RWPE2 (cell line): Measurements from ENCODE around the gene NAA25.

Source experiments
- ATAC-seq: fragments of 200-7000 bp; cut with Tn5 transposase; 3 replicates; pipeline ENCODE4 v1.9.1; 2021; ENCODE audit warnings: low read depth
- DNase-seq: peaks from one replicate; pipeline ENCODE4 v3.0.0-alpha.2; 2020; ENCODE audit warnings: low spot score
- H3K27ac ChIP-seq: fragments of 450-650 bp; 2 replicates; pipeline ENCODE4 v1.5.1; 2017; ENCODE audit warnings: mild to moderate bottlenecking; ENCODE audit not compliant: poor library complexity, severe bottlenecking
- H3K27me3 ChIP-seq: fragments of 250-450 bp; sonication (Bioruptor Pico); 2 replicates; pipeline ENCODE4 v1.5.1; 2021; ENCODE audit warnings: mild to moderate bottlenecking, moderate library complexity; ENCODE audit not compliant: insufficient read depth, poor library complexity, severe bottlenecking
- H3K36me3 ChIP-seq: fragments of 250-450 bp; sonication (Bioruptor Pico); 2 replicates; pipeline ENCODE4 v1.5.1; 2020; ENCODE audit warnings: low read depth, mild to moderate bottlenecking, moderate library complexity
- H3K4me1 ChIP-seq: fragments of 250-450 bp; sonication (Bioruptor Pico); 2 replicates; pipeline ENCODE4 v1.5.1; 2021; ENCODE audit warnings: mild to moderate bottlenecking, moderate library complexity; ENCODE audit not compliant: insufficient read depth, poor library complexity, severe bottlenecking
- H3K4me3 ChIP-seq: fragments of 250-450 bp; sonication (Bioruptor Pico); 2 replicates; pipeline ENCODE4 v1.5.1; 2021; ENCODE audit warnings: mild to moderate bottlenecking, moderate library complexity; ENCODE audit not compliant: severe bottlenecking
- H3K9me3 ChIP-seq: fragments of 250-450 bp; sonication (Bioruptor Pico); 2 replicates; pipeline ENCODE4 v1.5.1; 2021; ENCODE audit warnings: mild to moderate bottlenecking, moderate library complexity; ENCODE audit not compliant: severe bottlenecking
- TF ChIP-seq, protein P1 (sequence below): fragments of 450-650 bp; IDR thresholded peaks from one replicate; pipeline ENCODE4 v1.5.1; 2017; ENCODE audit warnings: mild to moderate bottlenecking, moderate library complexity; ENCODE audit not compliant: poor library complexity, severe bottlenecking

The NAA25 gene

GRCh38 chr12:111992464-111992863, 116.1 kb downstream of the NAA25 start:
- H3K9me3 ChIP-seq: no peaks in the 10 kb centered on the region
- H3K27me3 ChIP-seq: no peaks in the 10 kb centered on the region
- no peak overlapping the region for H3K4me3 ChIP-seq
- no peak for DNase-seq
- no peak for ATAC-seq
- no peaks in the 10 kb centered on the region for H3K4me1 ChIP-seq
- H3K27ac ChIP-seq: no peak overlapping the region
- TF ChIP-seq, protein P1, sequence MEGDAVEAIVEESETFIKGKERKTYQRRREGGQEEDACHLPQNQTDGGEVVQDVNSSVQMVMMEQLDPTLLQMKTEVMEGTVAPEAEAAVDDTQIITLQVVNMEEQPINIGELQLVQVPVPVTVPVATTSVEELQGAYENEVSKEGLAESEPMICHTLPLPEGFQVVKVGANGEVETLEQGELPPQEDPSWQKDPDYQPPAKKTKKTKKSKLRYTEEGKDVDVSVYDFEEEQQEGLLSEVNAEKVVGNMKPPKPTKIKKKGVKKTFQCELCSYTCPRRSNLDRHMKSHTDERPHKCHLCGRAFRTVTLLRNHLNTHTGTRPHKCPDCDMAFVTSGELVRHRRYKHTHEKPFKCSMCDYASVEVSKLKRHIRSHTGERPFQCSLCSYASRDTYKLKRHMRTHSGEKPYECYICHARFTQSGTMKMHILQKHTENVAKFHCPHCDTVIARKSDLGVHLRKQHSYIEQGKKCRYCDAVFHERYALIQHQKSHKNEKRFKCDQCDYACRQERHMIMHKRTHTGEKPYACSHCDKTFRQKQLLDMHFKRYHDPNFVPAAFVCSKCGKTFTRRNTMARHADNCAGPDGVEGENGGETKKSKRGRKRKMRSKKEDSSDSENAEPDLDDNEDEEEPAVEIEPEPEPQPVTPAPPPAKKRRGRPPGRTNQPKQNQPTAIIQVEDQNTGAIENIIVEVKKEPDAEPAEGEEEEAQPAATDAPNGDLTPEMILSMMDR: no peak
- no peaks in the 10 kb centered on the region for H3K36me3 ChIP-seq

DNA sequence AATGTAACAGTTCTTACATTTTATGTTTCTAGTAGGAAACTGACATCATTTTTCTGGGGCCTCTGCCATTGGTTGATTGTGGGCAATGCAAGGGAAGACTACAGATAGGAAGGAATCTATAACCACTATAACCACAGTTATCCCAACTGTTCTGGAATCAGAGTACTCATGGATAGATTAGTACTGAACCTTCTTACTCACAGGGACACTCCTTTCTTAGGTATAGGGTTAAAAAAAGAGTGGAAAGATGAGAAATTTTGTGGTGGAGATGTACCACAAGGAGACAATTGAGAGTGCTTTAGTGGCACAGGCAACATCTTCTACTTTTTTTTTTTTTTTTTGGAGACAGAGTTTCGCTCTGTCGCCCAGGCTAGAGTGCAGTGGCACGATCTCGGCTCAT, 116.6 kb downstream of the NAA25 start:
- no peaks in the 10 kb centered on the region for H3K36me3 ChIP-seq
- H3K4me1 ChIP-seq: no peaks in the 10 kb centered on the region
- no peak for DNase-seq
- no peaks in the 10 kb centered on the region for H3K27me3 ChIP-seq
- H3K9me3 ChIP-seq: no peaks in the 10 kb centered on the region
- ATAC-seq: no peak; the same call in 2 of the 3 replicates
- no peak overlapping the region for H3K27ac ChIP-seq
- no peak overlapping the region for H3K4me3 ChIP-seq
- TF ChIP-seq, protein P1: no peak

DNA sequence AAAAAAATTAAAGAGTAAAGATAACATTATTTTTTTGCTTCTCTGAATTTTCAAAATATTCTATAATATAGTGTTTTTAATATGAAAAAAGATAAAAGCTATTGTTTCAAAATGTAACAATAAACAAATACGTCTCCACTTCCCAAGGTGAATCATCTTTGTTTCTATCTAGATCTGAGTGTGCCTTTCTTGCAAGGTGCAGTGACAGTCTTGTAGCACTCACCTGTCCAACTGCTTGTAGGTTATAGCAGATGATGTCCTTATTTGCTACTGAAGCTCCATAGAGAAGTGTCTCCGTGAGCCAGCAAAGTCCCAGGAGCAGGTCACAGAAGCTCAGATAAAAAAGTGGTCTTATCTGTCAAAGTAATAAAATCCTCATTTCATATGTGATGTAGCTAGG, 117.0 kb downstream of the NAA25 start:
- TF ChIP-seq, protein P1: no peak
- DNase-seq: no peak
- H3K4me3 ChIP-seq: no peak overlapping the region

GRCh38 chr12:111984820-111985219, 123.8 kb downstream of the NAA25 start:
- H3K4me1 ChIP-seq: peaks cover 4% of the 10 kb centered on the region
- no peak for ATAC-seq

More for the DNA sequence above, 117.0 kb downstream of the NAA25 start:
- H3K27me3 ChIP-seq: no peaks in the 10 kb centered on the region
- H3K36me3 ChIP-seq: no peaks in the 10 kb centered on the region
- no peak overlapping the region for H3K27ac ChIP-seq
- ATAC-seq: no peak
- no peaks in the 10 kb centered on the region for H3K9me3 ChIP-seq
- H3K4me1 ChIP-seq: no peaks in the 10 kb centered on the region

GRCh38 chr12:111981987-111982386, 126.6 kb downstream of the NAA25 start:
- TF ChIP-seq, protein P1: no peak
- H3K27ac ChIP-seq: no peak overlapping the region

More at GRCh38 chr12:111984820-111985219, 123.8 kb downstream of the NAA25 start:
- TF ChIP-seq, protein P1: no peak
- Histone ChIP-seq H3K27ac (no peak overlapping the region), H3K9me3 (no peaks in the 10 kb centered on the region), H3K27me3 (no peaks in the 10 kb centered on the region), H3K4me3 (no peak overlapping the region), H3K36me3 (no peaks in the 10 kb centered on the region)
- no peak for DNase-seq

More at GRCh38 chr12:111981987-111982386, 126.6 kb downstream of the NAA25 start:
- H3K27me3 ChIP-seq: no peaks in the 10 kb centered on the region
- H3K9me3 ChIP-seq: no peaks in the 10 kb centered on the region
- H3K36me3 ChIP-seq: no peaks in the 10 kb centered on the region
- no peak for ATAC-seq
- H3K4me1 ChIP-seq: peaks cover 4% of the 10 kb centered on the region
- H3K4me3 ChIP-seq: no peak overlapping the region
- no peak for DNase-seq
